OCI-LY7 (cell line): ENCODE measurements around the gene RUNX1. TPM values are rescaled to one million over a fixed set of nuclear protein-coding genes. Genes with fewer than 3 reads are reported as not detected.

ENCODE experiments used
- BruUV-seq: library from RNA; stranded (reverse); fragments of 400-500 nt; replicated peaks from 2 replicates; lab custom pipeline; 2021; lab: Mats Ljungman, UMichigan
- CTCF ChIA-PET: fragments of 300-600 bp; sonication (Branson Sonifier 250); formaldehyde crosslinking; loops from one replicate; lab custom pipeline; 2022; ENCODE audit warnings: antibody characterized with exemption; ENCODE audit not compliant: unreplicated experiment; lab: Charles Lee
- POLR2A ChIA-PET: fragments of 300-600 bp; sonication (Branson Sonifier 250); formaldehyde crosslinking; loops from one replicate; lab custom pipeline; 2022; ENCODE audit warnings: antibody characterized with exemption; lab: Charles Lee
- DNase-seq: peaks from one replicate; pipeline ENCODE4 v3.0.0-alpha.2; 2015; ENCODE audit warnings: low spot score
- H2AFZ ChIP-seq: fragments of 200-600 bp; sonication (generic), shearing (Covaris generic); 2 replicates; pipeline ENCODE4 v1.6.1; 2014; ENCODE audit warnings: mild to moderate bottlenecking, antibody characterized with exemption, low read length, moderate library complexity
- H3K27ac ChIP-seq: fragments of 200-600 bp; sonication (generic); 2 replicates; pipeline ENCODE4 v1.5.1; 2014; ENCODE audit warnings: mixed run types, low read depth, mild to moderate bottlenecking, moderate library complexity, low read length, inconsistent platforms; ENCODE audit not compliant: poor library complexity, severe bottlenecking
- H3K36me3 ChIP-seq: fragments of 200-600 bp; sonication (generic); 2 replicates; pipeline ENCODE4 v1.6.1; 2014; ENCODE audit warnings: mild to moderate bottlenecking, antibody characterized with exemption, low read length, moderate library complexity, mixed read lengths; ENCODE audit not compliant: insufficient read depth
- H3K4me1 ChIP-seq: fragments of 200-600 bp; sonication (generic); 2 replicates; pipeline ENCODE4 v1.5.1; 2014; ENCODE audit warnings: mild to moderate bottlenecking, low read length; ENCODE audit not compliant: insufficient read depth, poor library complexity, severe bottlenecking
- H3K4me2 ChIP-seq: fragments of 200-600 bp; sonication (generic); 2 replicates; pipeline ENCODE4 v1.6.1; 2014; ENCODE audit warnings: mild to moderate bottlenecking, low read length
- H3K4me3 ChIP-seq: fragments of 200-600 bp; sonication (generic); 2 replicates; pipeline ENCODE4 v1.5.1; 2014; ENCODE audit warnings: mild to moderate bottlenecking, low read depth, low read length; ENCODE audit not compliant: poor library complexity, severe bottlenecking
- H3K79me2 ChIP-seq: fragments of 200-600 bp; sonication (generic); 2 replicates; pipeline ENCODE4 v1.6.1; 2016; ENCODE audit warnings: low read depth, mild to moderate bottlenecking, low read length, moderate library complexity, mixed read lengths; ENCODE audit not compliant: insufficient read depth
- H3K9me2 ChIP-seq: fragments of 200-600 bp; sonication (generic); 2 replicates; pipeline ENCODE4 v1.6.1; 2016; ENCODE audit warnings: mild to moderate bottlenecking, low read length, mixed read lengths; ENCODE audit not compliant: insufficient read depth
- H3K9me3 ChIP-seq: fragments of 200-600 bp; sonication (generic); 2 replicates; pipeline ENCODE4 v1.6.1; 2014; ENCODE audit warnings: mild to moderate bottlenecking, mixed run types, low read length, mixed read lengths
- H4K20me1 ChIP-seq: fragments of 200-600 bp; sonication (generic); 2 replicates; pipeline ENCODE4 v1.6.1; 2014; ENCODE audit warnings: mild to moderate bottlenecking, antibody characterized with exemption, low read length, moderate library complexity, mixed read lengths; ENCODE audit not compliant: insufficient read depth
- CTCF ChIP-seq: fragments of 200-600 bp; sonication (generic); conservative IDR thresholded peaks from 2 replicates; pipeline ENCODE4 v1.5.1; 2014; ENCODE audit warnings: mild to moderate bottlenecking, antibody characterized with exemption, low read length, moderate library complexity, mixed read lengths
- EZH2phosphoT487 ChIP-seq: fragments of 200-600 bp; sonication (generic); IDR thresholded peaks from 2 replicates; pipeline ENCODE4 v1.6.1; 2018; ENCODE audit warnings: low read depth, borderline replicate concordance, mild to moderate bottlenecking, mixed run types, antibody characterized with exemption, low read length, moderate library complexity, mixed read lengths
- intact Hi-C: fragments of 100-400 bp; cut with micrococcal nuclease; formaldehyde crosslinking; loops from one replicate; pipeline ENCODE4 v1.10.0; 2022; ENCODE audit not compliant: unreplicated experiment
- total RNA-seq, 2 experiments: library from RNA; depleted of rRNA in 1 of 2; stranded (reverse); fragments of >200 nt in 1 of 2; shearing (Covaris generic) in 1 of 2; gene quantifications; 2 replicates each; pipeline ENCODE4 v1.2.3, GENCODE V29; 2014 to 2022

RUNX1 gene
- total RNA-seq, 2 experiments from 2014 or later, result 30.5 to 40.8 TPM

- CTCF ChIA-PET, result no interaction called here
- no TSS peak for BruUV-seq
- Histone ChIP-seq H3K9me2 (no peaks in the 10 kb centered on the region), H4K20me1 (no peaks in the 10 kb centered on the region), H3K9me3 (no peaks in the 10 kb centered on the region), H3K79me2 (peaks cover 25% of the 10 kb centered on the region; the same call in 1 of the 2 replicates), H3K36me3 (peaks cover 5% of the 10 kb centered on the region; the same call in 1 of the 2 replicates), H3K4me2 (no peak overlapping the region), H3K4me1 (peaks cover 18% of the 10 kb centered on the region), H3K4me3 (no peak overlapping the region), H2AFZ (no peak overlapping the region), H3K27ac (no peak overlapping the region)
- DNase-seq, result no peak
- intact Hi-C loops, result no loop called here
- POLR2A ChIA-PET, result interaction anchor here (0.5 to 1.8 kb wide), 3 partner anchors 8 to 76 kb away, joined by 3 to 5 read pairs (median 3); no protein-coding TSS in a partner anchor
- TF ChIP-seq EZH2phosphoT487, result no peak
- TF ChIP-seq CTCF, result no peak
These were observed 98.1 kb downstream of the RUNX1 start for GRCh38 chr21:34950980-34951379.

GRCh38 chr21:34949499-34949898 is 99.6 kb downstream of the RUNX1 start:
- intact Hi-C loops, result no loop called here
- no TSS peak for BruUV-seq
- Histone ChIP-seq H3K4me3 (no peak overlapping the region), H3K4me1 (peaks cover 19% of the 10 kb centered on the region), H3K79me2 (peaks cover 18% of the 10 kb centered on the region; the same call in 1 of the 2 replicates), H3K9me2 (no peaks in the 10 kb centered on the region), H3K36me3 (no peaks in the 10 kb centered on the region), H4K20me1 (no peaks in the 10 kb centered on the region), H2AFZ (no peak overlapping the region), H3K9me3 (no peaks in the 10 kb centered on the region), H3K4me2 (no peak overlapping the region), H3K27ac (no peak overlapping the region)
- ChIA-PET CTCF (no interaction called here), POLR2A (interaction anchor here (0.7 kb wide), 1 partner anchor 16 kb away, joined by 3 read pairs; no protein-coding TSS in a partner anchor)
- no peak for TF ChIP-seq CTCF
- TF ChIP-seq EZH2phosphoT487, result no peak
- DNase-seq, result no peak

GRCh38 chr21:34949030-34949429 is 100.1 kb downstream of the RUNX1 start:
- H3K4me2 ChIP-seq, result no peak overlapping the region
- H3K4me3 ChIP-seq, result no peak overlapping the region
- no peak for TF ChIP-seq EZH2phosphoT487
- no peak for TF ChIP-seq CTCF
- H3K27ac ChIP-seq, result no peak overlapping the region
- intact Hi-C loops, result no loop called here
- DNase-seq, result no peak
- no peaks in the 10 kb centered on the region for H3K36me3 ChIP-seq
- ChIA-PET POLR2A (interaction anchor here (0.7 kb wide), 1 partner anchor 15 kb away, joined by 3 read pairs; no protein-coding TSS in a partner anchor), CTCF (no interaction called here)
- H3K79me2 ChIP-seq, result peaks cover 18% of the 10 kb centered on the region; the same call in 1 of the 2 replicates
- H3K9me2 ChIP-seq, result no peaks in the 10 kb centered on the region
- no peaks in the 10 kb centered on the region for H4K20me1 ChIP-seq
- peaks cover 19% of the 10 kb centered on the region for H3K4me1 ChIP-seq
- no TSS peak for BruUV-seq
- no peak overlapping the region for H2AFZ ChIP-seq
- no peaks in the 10 kb centered on the region for H3K9me3 ChIP-seq
